Bronchial epithelial cell (primary cell): ENCODE measurements around the gene RFX6. TPM values are rescaled to one million over a fixed set of nuclear protein-coding genes. Genes with fewer than 3 reads are reported as not detected.

Source experiments
- DNase-seq: peaks from one replicate; pipeline ENCODE4 v3.0.0-alpha.2; 2010; ENCODE audit warnings: low read depth
- FAIRE-seq: peaks from 2 replicates; lab custom pipeline; 2011; peaks lifted over from hg19 to GRCh38; lab: Jason Lieb, UNC
- H3K27me3 ChIP-seq: 2 replicates; pipeline ENCODE4 v1.5.1; 2011; ENCODE audit warnings: low read length; ENCODE audit not compliant: control insufficient read depth, insufficient read depth
- H3K36me3 ChIP-seq: 2 replicates; pipeline ENCODE4 v1.5.1; 2011; ENCODE audit warnings: low read length; ENCODE audit not compliant: control insufficient read depth, insufficient read depth
- H3K4me3 ChIP-seq: 2 replicates; pipeline ENCODE4 v1.5.1; 2011; ENCODE audit warnings: mild to moderate bottlenecking, low read depth, low read length, control low read depth
- total RNA-seq: library from RNA; depleted of rRNA; stranded (reverse); fragments of >200 nt; gene quantifications from 2 replicates; pipeline ENCODE4 v1.2.1, GENCODE V29; 2014
- TF ChIP-seq, protein P1 (sequence below): IDR thresholded peaks from 2 replicates; pipeline ENCODE4 v1.5.1; 2011; ENCODE audit warnings: mild to moderate bottlenecking, moderate library complexity, low read length, control low read depth, inconsistent platforms; ENCODE audit not compliant: insufficient read depth, severe bottlenecking

The RFX6 gene
- total RNA-seq, 1 donor from 2014 or later = not detected

DNA sequence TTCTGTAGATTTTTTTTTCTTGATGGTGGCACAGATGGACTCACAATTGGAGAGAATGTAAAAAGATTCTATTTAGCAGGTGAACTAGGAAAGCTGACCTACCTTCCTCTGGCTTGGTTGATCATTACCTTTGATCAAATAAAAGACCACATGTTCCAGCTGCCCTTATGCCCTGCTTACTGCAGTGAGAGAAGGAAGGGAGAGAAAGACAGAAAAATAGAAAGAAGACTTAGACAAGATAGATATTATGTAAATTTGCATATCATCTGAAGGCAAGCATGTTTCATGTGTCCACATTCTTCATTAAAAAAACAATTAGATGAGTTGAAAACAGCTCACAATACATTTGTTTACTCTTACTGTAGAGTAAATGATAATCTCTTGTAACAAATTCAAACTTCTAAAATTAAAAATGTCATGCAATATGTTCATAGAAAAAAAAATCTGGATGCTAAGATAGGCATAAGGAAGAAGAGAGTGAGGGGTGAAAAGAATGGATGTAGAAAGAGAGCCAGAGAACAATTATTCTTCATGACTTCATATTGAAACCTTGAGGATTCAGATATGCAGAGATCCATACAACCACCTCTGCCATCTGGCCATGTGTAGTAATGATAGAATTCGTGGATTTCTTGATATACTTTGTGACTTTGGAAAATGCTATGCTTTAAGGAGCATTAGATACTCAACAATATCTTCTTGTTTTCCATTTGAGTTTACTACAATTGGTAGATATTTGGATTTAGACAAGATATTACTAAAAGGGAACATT is 71.7 kb downstream of the RFX6 start:
- TF ChIP-seq, protein P1, sequence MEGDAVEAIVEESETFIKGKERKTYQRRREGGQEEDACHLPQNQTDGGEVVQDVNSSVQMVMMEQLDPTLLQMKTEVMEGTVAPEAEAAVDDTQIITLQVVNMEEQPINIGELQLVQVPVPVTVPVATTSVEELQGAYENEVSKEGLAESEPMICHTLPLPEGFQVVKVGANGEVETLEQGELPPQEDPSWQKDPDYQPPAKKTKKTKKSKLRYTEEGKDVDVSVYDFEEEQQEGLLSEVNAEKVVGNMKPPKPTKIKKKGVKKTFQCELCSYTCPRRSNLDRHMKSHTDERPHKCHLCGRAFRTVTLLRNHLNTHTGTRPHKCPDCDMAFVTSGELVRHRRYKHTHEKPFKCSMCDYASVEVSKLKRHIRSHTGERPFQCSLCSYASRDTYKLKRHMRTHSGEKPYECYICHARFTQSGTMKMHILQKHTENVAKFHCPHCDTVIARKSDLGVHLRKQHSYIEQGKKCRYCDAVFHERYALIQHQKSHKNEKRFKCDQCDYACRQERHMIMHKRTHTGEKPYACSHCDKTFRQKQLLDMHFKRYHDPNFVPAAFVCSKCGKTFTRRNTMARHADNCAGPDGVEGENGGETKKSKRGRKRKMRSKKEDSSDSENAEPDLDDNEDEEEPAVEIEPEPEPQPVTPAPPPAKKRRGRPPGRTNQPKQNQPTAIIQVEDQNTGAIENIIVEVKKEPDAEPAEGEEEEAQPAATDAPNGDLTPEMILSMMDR = no peak
- DNase-seq (no peak), FAIRE-seq (no peak)
- H3K36me3 ChIP-seq = no peaks in the 10 kb centered on the region
- H3K27me3 ChIP-seq = no peaks in the 10 kb centered on the region
- no peak overlapping the region for H3K4me3 ChIP-seq

DNA sequence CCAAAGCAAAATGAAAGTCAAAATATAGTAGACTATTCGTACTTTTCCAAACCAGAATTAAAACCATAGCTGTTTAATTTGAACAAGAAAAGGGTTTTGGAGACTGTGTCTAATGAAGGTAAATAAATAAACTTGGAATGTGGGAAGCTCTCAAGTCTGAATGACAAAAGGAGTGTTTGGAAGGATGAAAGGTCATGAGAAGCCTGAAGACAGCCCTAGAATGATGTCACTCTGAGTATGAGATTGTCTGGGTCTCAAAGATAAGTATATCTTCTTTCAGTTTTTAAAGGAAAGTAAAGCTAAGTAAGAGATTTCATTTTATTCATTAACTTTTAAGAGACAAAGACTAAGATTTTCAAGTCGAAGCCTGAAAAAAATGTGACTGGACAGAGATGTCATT is 72.9 kb downstream of the RFX6 start:
- no peak for DNase-seq

DNA sequence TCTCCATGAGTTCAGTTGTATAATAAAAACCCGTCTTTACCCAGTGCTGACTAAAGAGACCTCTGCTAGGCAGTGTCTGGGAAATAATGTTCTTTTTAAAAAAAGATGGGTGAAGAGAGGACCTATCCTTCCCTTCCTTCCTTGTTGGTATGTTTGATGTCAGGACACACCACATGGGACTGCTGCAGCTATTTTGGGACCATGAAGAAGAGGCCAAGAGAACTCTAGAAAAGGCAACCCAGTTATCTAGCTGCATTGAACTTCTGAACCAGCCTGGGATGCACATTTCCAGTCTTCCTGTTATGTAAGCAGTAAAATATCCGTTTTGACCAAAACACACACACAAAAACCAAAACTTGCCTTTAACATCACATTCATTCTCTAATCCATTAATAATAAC is 77.3 kb downstream of the RFX6 start:
- FAIRE-seq = no peak

More for the DNA sequence above, 72.9 kb downstream of the RFX6 start:
- FAIRE-seq = no peak
- Histone ChIP-seq H3K36me3 (no peaks in the 10 kb centered on the region), H3K27me3 (no peaks in the 10 kb centered on the region), H3K4me3 (no peak overlapping the region)
- TF ChIP-seq, protein P1 = no peak

DNA sequence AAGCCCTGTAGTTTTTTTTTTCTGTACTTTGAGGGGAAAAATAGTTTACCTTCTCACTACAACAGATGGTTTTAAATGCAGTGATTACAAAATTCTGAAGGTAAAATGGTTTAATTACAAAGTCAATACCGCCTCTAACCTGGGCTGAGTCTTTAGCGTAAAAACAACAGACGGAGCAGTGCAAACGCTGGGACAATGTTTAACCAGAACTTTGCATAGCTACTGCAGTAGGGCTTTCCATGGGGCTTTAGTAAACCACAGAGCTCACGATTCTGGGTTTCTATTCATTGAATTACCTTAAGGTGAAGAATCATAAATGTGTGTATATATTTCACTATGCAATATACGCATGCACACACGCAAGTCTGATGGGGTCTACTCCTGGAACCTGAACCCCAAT is 77.9 kb downstream of the RFX6 start:
- H3K36me3 ChIP-seq = no peaks in the 10 kb centered on the region
- no peak for DNase-seq
- no peak overlapping the region for H3K4me3 ChIP-seq
- TF ChIP-seq, protein P1 = no peak
- H3K27me3 ChIP-seq = no peaks in the 10 kb centered on the region
- no peak for FAIRE-seq

More for the DNA sequence above, 77.3 kb downstream of the RFX6 start:
- Histone ChIP-seq H3K4me3 (no peak overlapping the region), H3K27me3 (no peaks in the 10 kb centered on the region), H3K36me3 (no peaks in the 10 kb centered on the region)
- TF ChIP-seq, protein P1 = no peak
- DNase-seq = no peak

DNA sequence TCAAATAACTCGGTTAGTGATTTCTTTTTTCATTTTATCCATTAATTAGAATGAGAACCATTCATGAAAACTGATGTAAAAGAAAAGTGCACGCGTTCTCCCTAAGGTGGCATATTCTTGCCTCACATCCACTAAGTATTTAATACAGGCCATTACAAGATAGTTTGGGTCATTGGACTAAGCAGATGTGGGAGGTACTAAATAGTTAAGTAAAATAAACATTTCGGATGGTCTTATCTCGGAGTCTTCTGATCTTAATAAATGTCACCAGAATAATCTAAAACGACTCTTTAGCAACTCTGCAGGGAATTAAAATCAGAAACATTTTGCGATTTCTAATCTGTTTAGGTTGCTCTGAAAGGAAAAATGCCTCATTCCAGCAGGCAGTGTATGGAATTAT is 78.7 kb downstream of the RFX6 start:
- DNase-seq = no peak
- TF ChIP-seq, protein P1 = no peak
- H3K27me3 ChIP-seq = no peaks in the 10 kb centered on the region
- no peaks in the 10 kb centered on the region for H3K36me3 ChIP-seq
- no peak for FAIRE-seq
- no peak overlapping the region for H3K4me3 ChIP-seq
